GM19193 (cell line): Measurements from ENCODE around the gene GPR62.

Experiments
- POLR2A ChIP-seq: IDR thresholded peaks from 4 replicates; pipeline ENCODE4 v1.6.1; 2011; ENCODE audit not compliant: insufficient read depth, insufficient read length; ENCODE audit errors: extremely low read depth

Gene GPR62

DNA sequence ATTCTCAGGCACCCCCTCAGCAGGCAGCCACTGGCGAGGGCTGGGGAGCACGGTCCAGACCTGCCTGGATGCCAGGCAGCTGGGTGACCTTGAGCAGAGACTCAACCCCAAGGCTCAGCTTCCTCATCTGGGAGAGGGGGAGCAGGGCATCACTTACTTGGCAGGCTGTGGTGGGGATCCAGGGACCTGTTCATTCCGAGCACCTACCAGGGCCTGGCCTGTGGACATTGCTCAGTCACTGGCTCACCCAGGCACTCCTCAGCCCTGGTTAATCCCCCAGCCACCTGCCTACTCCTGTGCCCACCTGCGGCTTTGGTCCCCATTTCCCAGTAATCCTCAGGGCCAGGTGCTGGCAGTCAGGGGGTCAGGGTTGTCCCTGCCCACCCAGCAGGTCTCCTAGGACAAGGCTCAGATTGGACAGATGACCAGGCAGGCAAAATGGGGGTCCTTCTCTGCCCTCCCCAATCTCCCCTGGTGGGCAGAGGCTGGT is 49.8 kb downstream of the GPR62 start:
- TF ChIP-seq POLR2A = no peak

DNA sequence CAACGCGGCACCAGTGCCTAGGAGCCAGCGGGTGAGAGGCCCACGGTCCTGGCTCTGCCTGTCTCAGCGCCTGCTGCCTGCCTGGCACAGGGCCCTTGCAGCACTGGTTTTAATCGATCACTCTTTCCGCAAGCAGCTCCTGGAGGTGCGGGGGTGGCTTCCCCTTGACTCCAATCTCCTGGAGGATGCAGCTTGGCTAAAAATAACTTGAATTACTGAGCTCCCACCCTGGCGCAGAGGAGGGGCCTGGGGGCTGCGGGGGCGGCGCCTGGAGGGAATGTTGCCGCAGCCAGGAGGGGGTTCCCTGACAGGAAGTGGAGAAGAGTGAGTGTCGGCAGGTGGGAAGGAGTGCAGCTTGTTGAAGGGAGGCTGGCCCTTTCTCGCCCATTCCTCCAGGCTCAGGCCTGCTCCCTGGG is 50.4 kb downstream of the GPR62 start:
- TF ChIP-seq POLR2A = no peak

GRCh38 chr3:52006017-52006819 is 51.0 kb downstream of the GPR62 start:
- no peak for TF ChIP-seq POLR2A

DNA sequence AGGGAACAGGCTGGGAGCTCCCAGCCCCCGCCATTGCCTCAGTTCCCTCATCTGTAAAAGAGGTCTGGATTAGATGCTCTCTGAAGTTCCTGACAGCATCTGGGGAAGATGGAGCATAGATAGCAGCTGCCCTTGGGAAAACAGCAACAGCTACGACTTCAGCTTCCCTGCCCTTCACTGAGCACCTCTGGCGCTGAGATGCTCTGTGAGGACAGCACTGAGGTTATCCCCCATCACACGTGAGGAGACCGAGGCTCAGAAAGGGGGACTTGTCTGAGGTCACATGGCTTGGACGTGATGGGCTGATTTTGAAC is 51.6 kb downstream of the GPR62 start:
- TF ChIP-seq POLR2A = no peak
